ENCODE measurements around the gene COX4I1. TPM values are rescaled to one million over a fixed set of nuclear protein-coding genes. Genes with fewer than 3 reads are reported as not detected.

COX4I1 gene
- total RNA-seq, 1 donor from 2014 or later, result 850 TPM

DNA sequence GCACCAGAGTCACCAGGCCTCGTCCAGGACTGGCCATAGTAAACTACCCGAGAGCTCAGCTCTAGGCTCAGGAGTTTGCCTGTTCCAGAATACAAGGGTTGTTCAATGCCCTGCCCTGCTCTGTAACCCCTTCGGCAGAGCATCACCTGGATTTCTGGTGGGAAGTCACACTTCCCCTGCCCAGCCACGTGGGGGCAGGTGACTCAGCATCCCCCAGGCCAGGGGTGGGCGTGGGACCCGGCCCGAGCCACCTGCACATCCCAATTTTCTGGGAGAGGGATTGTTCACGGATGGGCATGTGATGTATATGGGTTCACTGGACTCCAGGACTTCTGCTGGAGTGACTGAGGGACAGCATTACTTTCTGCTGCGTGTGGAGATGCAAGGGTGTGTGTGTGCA is 25.8 kb downstream of the COX4I1 start:
- Histone ChIP-seq H3K27me3 (ENCODE audit: control insufficient read depth, insufficient read depth, low read length) (peaks cover 8% of the 10 kb centered on the region), H3K36me3 (ENCODE audit: control insufficient read depth, insufficient read depth, low read length) (no peaks in the 10 kb centered on the region), H3K4me3 (ENCODE audit: low read depth, low read length) (no peak overlapping the region)
- DNase-seq (ENCODE audit: low read depth), result no peak
- TF ChIP-seq, protein P1, sequence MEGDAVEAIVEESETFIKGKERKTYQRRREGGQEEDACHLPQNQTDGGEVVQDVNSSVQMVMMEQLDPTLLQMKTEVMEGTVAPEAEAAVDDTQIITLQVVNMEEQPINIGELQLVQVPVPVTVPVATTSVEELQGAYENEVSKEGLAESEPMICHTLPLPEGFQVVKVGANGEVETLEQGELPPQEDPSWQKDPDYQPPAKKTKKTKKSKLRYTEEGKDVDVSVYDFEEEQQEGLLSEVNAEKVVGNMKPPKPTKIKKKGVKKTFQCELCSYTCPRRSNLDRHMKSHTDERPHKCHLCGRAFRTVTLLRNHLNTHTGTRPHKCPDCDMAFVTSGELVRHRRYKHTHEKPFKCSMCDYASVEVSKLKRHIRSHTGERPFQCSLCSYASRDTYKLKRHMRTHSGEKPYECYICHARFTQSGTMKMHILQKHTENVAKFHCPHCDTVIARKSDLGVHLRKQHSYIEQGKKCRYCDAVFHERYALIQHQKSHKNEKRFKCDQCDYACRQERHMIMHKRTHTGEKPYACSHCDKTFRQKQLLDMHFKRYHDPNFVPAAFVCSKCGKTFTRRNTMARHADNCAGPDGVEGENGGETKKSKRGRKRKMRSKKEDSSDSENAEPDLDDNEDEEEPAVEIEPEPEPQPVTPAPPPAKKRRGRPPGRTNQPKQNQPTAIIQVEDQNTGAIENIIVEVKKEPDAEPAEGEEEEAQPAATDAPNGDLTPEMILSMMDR (IDR thresholded peaks at IDR 0.05; ENCODE audit: insufficient read depth, low read length, poor library complexity, severe bottlenecking), result no peak

DNA sequence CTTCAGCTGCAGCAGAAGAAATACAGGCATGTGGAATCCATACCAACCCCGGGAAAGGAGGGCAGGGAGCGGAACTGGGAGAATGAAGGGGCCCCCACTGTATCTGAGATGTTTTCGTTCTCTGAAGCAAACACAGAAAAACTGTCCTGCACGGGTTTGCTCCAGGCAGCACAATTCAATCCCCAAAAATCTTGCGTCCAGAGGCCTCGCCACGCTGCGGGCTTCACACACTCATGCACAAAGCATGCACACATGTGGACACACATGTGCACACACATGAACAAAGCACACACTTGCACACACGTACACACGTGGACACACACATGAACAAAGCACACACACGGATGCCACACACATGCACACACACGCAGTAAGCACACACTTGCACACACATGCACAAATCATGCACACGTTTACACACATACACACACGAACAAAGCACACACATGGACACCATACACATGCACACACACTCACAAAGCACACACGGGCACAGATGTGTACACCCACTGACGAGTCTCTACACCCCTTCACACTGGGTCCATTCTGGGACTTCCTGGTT is 27.3 kb downstream of the COX4I1 start:
- no peak overlapping the region for H3K4me3 ChIP-seq (ENCODE audit: low read depth, low read length)
- TF ChIP-seq, protein P1 (IDR thresholded peaks at IDR 0.05; ENCODE audit: insufficient read depth, low read length, poor library complexity, severe bottlenecking), result no peak
- DNase-seq (ENCODE audit: low read depth), result no peak
- no peaks in the 10 kb centered on the region for H3K36me3 ChIP-seq (ENCODE audit: control insufficient read depth, insufficient read depth, low read length)
- H3K27me3 ChIP-seq (ENCODE audit: control insufficient read depth, insufficient read depth, low read length), result peaks cover 5% of the 10 kb centered on the region

DNA sequence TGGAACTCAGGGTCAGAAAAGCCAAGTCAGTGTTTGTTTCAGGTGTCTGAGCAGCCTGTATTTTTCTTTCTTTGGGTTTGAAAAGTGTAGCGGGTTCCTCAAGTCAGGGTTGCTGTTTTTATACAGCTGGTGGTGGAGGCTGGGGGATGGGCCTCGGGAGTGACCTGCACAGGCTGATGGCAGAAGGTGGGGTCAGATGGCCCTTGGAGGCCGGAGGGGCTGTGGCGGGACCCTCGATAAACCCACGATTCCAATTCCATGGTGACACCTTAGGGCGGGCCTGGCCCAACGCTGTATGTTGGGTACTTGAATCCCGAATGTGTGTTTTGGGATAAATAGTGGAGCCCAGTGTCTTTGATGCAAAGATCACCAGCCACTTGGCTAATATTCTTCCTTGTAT is 28.7 kb downstream of the COX4I1 start:
- no peak overlapping the region for H3K4me3 ChIP-seq (ENCODE audit: low read depth, low read length)
- TF ChIP-seq, protein P1 (IDR thresholded peaks at IDR 0.05; ENCODE audit: insufficient read depth, low read length, poor library complexity, severe bottlenecking), result no peak
- DNase-seq (ENCODE audit: low read depth), result no peak
- peaks cover 6% of the 10 kb centered on the region for H3K27me3 ChIP-seq (ENCODE audit: control insufficient read depth, insufficient read depth, low read length)
- H3K36me3 ChIP-seq (ENCODE audit: control insufficient read depth, insufficient read depth, low read length), result no peaks in the 10 kb centered on the region

DNA sequence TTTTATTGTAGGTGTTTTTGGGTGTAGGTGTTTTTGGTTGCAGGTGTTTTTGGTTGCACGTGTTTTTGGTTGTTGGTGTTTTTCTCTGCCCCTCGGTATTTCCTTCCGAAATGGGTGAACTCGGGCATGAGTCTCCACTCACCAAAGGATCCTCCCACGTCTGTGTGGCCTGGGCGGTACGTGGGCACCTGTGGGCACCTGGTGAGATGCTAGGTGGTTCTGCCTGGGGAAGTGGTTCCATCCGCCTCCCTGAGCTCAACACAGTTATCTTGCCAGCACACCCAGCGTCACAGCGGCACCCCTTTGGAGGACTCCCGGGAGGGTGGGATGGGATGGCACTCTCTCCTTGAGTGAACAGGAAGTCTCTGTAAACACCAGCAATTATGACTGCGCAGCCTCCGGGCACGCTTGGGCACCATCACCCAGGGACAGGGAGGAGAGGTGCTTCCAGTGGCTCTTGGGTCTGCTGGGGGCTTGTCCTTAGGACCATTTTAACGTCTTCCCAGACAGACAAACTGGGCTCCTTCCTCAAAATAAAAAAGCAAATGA is 29.8 kb downstream of the COX4I1 start:
- DNase-seq (ENCODE audit: low read depth), result no peak
- no peaks in the 10 kb centered on the region for H3K36me3 ChIP-seq (ENCODE audit: control insufficient read depth, insufficient read depth, low read length)
- TF ChIP-seq, protein P1 (IDR thresholded peaks at IDR 0.05; ENCODE audit: insufficient read depth, low read length, poor library complexity, severe bottlenecking), result no peak
- no peak overlapping the region for H3K4me3 ChIP-seq (ENCODE audit: low read depth, low read length)
- peaks cover 8% of the 10 kb centered on the region for H3K27me3 ChIP-seq (ENCODE audit: control insufficient read depth, insufficient read depth, low read length)

DNA sequence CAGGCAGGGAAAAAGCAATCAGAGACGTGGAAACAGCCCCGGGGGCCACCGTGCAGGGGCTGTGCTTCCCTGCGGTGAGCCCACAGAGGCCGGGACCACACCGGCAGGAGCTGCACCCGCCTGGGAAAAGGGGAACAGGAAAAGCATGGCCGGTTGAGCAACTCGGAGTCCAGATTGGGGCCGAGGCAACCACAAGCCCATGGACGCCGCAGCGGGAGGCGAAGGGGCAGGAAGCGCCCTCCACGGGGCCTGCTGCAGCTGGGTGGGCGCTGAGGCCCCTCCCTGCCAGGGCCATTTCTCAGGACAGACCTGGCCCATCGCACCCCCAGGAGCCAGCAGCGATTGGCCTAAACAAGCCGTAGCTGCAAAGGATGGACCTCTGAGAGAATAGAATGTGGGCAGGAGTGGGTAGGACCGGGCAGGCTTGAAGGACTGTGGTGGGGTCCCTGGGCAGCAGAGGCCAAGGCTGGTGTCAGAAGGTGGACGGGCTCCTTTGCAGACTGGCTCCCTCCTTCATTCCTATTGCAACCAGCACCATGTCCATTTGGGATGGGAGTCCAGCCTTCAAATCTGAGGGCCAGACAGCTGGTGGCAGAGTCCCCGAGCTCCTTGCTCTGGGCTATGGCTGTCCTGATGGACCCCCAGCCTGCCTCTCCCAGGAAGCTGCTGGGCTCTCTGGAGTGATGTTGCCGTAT is 30.4 kb downstream of the COX4I1 start:
- TF ChIP-seq, protein P1 (IDR thresholded peaks at IDR 0.05; ENCODE audit: insufficient read depth, low read length, poor library complexity, severe bottlenecking), result no peak
- no peak for DNase-seq (ENCODE audit: low read depth)
- peaks cover 8% of the 10 kb centered on the region for H3K27me3 ChIP-seq (ENCODE audit: control insufficient read depth, insufficient read depth, low read length)
- H3K36me3 ChIP-seq (ENCODE audit: control insufficient read depth, insufficient read depth, low read length), result no peaks in the 10 kb centered on the region
- no peak overlapping the region for H3K4me3 ChIP-seq (ENCODE audit: low read depth, low read length)
